ENCODE data around the gene MIA2.

- no peak for TF ChIP-seq CTCF (conservative IDR thresholded peaks at IDR 0.05; ENCODE audit: low read depth, low read length)
- no peak for TF ChIP-seq EZH2 (IDR thresholded peaks at IDR 0.05; ENCODE audit: low read length, unreplicated experiment)
These were observed 109.1 kb downstream of the MIA2 start for GRCh38 chr14:39342768-39343167.

All from PC-3 (cell line).